Ovary (tissue), 3 donors: ENCODE measurements around the gene UBR3.

ENCODE experiments used
- CTCF ChIP-seq, 3 donors: fragments of 450-650 bp in 2 of 3; fragments of 200-600 bp in 1 of 3; IDR thresholded peaks; one replicate each; pipeline versions ENCODE4 v1.5.1 to v1.8.0; 2016 to 2022; ENCODE audit warnings: antibody characterized with exemption in 3 of 3, mild to moderate bottlenecking in 1 of 3
- EP300 ChIP-seq: sonication (generic); formaldehyde crosslinking; IDR thresholded peaks from one replicate; pipeline ENCODE4 v1.6.1; 2017; ENCODE audit warnings: antibody characterized with exemption
- POLR2A ChIP-seq: fragments of 450-650 bp; IDR thresholded peaks from one replicate; pipeline ENCODE4 v1.6.1; 2017; ENCODE audit warnings: antibody characterized with exemption, mild to moderate bottlenecking, moderate library complexity
- donor health status: DM: no; HTN: no; CAD: no.

- TF ChIP-seq CTCF (IDR thresholded peaks at IDR 0.05) (no peak), POLR2A (no peak), EP300 (no peak)
Measured at GRCh38 chr2:170077830-170078569, 250.7 kb downstream of the UBR3 start.
